HepG2 (cell line): ENCODE measurements around the gene OFD1. TPM values are rescaled to one million over a fixed set of nuclear protein-coding genes. Genes with fewer than 3 reads are reported as not detected.
A peak's percentile ranks its signal among the peaks of the same experiment; 100 is the strongest.

ENCODE experiments used
- NCOA1 ChIP-seq: sonication (generic); formaldehyde crosslinking; IDR thresholded peaks from 2 replicates; pipeline ENCODE4 v1.9.0; 2021; ENCODE audit warnings: missing genetic modification reagents
- POLR2G ChIP-seq: fragments of 200-400 bp; formaldehyde crosslinking; IDR thresholded peaks from 2 replicates; pipeline ENCODE4 v1.6.1; 2018; ENCODE audit warnings: mild to moderate bottlenecking, low read depth, low read length, moderate library complexity
- SIN3B ChIP-seq: fragments of 150-350 bp; IDR thresholded peaks from 2 replicates; pipeline ENCODE4 v1.6.1; 2014; ENCODE audit warnings: low read length
- SOX13 ChIP-seq, 3 experiments: fragments of 450-650 bp in 1 of 3; sonication (generic) in 1 of 3; formaldehyde crosslinking in 1 of 3; IDR thresholded peaks in 2 of 3; conservative IDR thresholded peaks in 1 of 3; 2 replicates each; pipeline versions ENCODE4 v1.5.0 to v1.6.1; 2016 to 2020; ENCODE audit warnings: antibody characterized with exemption in 1 of 3, mild to moderate bottlenecking in 1 of 3, missing compliant biosample characterization in 1 of 3, missing genetic modification reagents in 1 of 3, moderate library complexity in 1 of 3
- TFDP2 ChIP-seq: sonication (generic); formaldehyde crosslinking; IDR thresholded peaks from 2 replicates; pipeline ENCODE4 v1.4.0; 2020; ENCODE audit warnings: missing genetic modification reagents
- THAP9 ChIP-seq: sonication (generic); formaldehyde crosslinking; IDR thresholded peaks from 2 replicates; pipeline ENCODE4; 2020; ENCODE audit warnings: missing genetic modification reagents, mild to moderate bottlenecking, borderline replicate concordance
- XRCC5 ChIP-seq: fragments of 200-400 bp; formaldehyde crosslinking; optimal IDR thresholded peaks from 2 replicates; pipeline ENCODE3; 2017; ENCODE audit warnings: mild to moderate bottlenecking, low read length
- ZBTB3 ChIP-seq: sonication (generic); formaldehyde crosslinking; IDR thresholded peaks from 2 replicates; pipeline ENCODE4 v1.4.0; 2020; ENCODE audit warnings: low read depth, mild to moderate bottlenecking, moderate library complexity, missing genetic modification reagents, borderline replicate concordance
- ZNF331 ChIP-seq: sonication (generic); formaldehyde crosslinking; IDR thresholded peaks from 2 replicates; pipeline ENCODE4 v1.4.0; 2020; ENCODE audit warnings: missing genetic modification reagents
- polyA plus RNA-seq, 8 experiments: library from polyadenylated mRNA; depleted of rRNA in 3 of 8; stranded (reverse) in 7 of 8; unstranded in 1 of 8; fragments of >200 nt; fragmentation: Illumina TruSeq in 4 of 8; extraction: Trizol in 4 of 8; gene quantifications; 2 replicates each; pipeline versions ENCODE4 v1.2.1 to v1.2.3, GENCODE V29; 2011 to 2016; ENCODE audit warnings: low read depth in 4 of 8, missing spikeins in 1 of 8, mixed read lengths in 1 of 8; ENCODE audit not compliant: insufficient read depth in 1 of 8
- total RNA-seq, 5 experiments: library from RNA; depleted of rRNA; stranded (reverse); fragments of >200 nt; fragmentation: Illumina TruSeq; extraction: Trizol; gene quantifications; 2 replicates each; pipeline ENCODE4 v1.2.3, GENCODE V29; 2016; ENCODE audit warnings: low read depth in 1 of 5
- TF ChIP-seq, protein P1 (sequence below): fragments of 450-650 bp; IDR thresholded peaks from 2 replicates; pipeline ENCODE4 v1.6.1; 2017
- TF ChIP-seq, protein P2 (sequence below): sonication (generic); formaldehyde crosslinking; IDR thresholded peaks from 2 replicates; pipeline ENCODE4 v1.5.0; 2020; ENCODE audit warnings: missing genetic modification reagents, mild to moderate bottlenecking, borderline replicate concordance
- TF ChIP-seq, protein P3 (sequence below): sonication (generic); formaldehyde crosslinking; conservative IDR thresholded peaks from 2 replicates; pipeline ENCODE4 v1.4.0; 2020; ENCODE audit warnings: mild to moderate bottlenecking, missing genetic modification reagents, moderate library complexity
- TF ChIP-seq, protein P4 (sequence below): sonication (generic); formaldehyde crosslinking; IDR thresholded peaks from 2 replicates; pipeline ENCODE4 v1.5.0; 2020; ENCODE audit warnings: mild to moderate bottlenecking, missing genetic modification reagents, moderate library complexity
- TF ChIP-seq, protein P5 (sequence below): sonication (generic); formaldehyde crosslinking; IDR thresholded peaks from 2 replicates; pipeline ENCODE4 v1.5.0; 2020; ENCODE audit warnings: missing genetic modification reagents

The OFD1 gene
- total and polyA plus RNA-seq, 2 of the 13 experiments (the other 11 are each of a cell fraction or from before 2014, with no cell fraction given) = 14.9 to 16.4 TPM

GRCh38 chrX:13688958-13689740 lies 45.4 kb upstream of the OFD1 start, which contains the start of gene RAB9A (continued):
- TF ChIP-seq, protein P1, sequence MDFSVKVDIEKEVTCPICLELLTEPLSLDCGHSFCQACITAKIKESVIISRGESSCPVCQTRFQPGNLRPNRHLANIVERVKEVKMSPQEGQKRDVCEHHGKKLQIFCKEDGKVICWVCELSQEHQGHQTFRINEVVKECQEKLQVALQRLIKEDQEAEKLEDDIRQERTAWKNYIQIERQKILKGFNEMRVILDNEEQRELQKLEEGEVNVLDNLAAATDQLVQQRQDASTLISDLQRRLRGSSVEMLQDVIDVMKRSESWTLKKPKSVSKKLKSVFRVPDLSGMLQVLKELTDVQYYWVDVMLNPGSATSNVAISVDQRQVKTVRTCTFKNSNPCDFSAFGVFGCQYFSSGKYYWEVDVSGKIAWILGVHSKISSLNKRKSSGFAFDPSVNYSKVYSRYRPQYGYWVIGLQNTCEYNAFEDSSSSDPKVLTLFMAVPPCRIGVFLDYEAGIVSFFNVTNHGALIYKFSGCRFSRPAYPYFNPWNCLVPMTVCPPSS = no peak
- no peak for TF ChIP-seq ZNF331 (CRISPR knock-in tag)
- peak; percentile 46 for TF ChIP-seq XRCC5
- TF ChIP-seq, protein P2, sequence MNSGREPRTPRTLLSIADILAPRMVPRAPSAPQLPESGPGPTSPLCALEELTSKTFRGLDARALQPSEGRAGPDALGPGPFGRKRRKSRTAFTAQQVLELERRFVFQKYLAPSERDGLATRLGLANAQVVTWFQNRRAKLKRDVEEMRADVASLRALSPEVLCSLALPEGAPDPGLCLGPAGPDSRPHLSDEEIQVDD (CRISPR knock-in tag) = no peak
- no peak for TF ChIP-seq THAP9 (CRISPR knock-in tag)
- TF ChIP-seq, protein P3, sequence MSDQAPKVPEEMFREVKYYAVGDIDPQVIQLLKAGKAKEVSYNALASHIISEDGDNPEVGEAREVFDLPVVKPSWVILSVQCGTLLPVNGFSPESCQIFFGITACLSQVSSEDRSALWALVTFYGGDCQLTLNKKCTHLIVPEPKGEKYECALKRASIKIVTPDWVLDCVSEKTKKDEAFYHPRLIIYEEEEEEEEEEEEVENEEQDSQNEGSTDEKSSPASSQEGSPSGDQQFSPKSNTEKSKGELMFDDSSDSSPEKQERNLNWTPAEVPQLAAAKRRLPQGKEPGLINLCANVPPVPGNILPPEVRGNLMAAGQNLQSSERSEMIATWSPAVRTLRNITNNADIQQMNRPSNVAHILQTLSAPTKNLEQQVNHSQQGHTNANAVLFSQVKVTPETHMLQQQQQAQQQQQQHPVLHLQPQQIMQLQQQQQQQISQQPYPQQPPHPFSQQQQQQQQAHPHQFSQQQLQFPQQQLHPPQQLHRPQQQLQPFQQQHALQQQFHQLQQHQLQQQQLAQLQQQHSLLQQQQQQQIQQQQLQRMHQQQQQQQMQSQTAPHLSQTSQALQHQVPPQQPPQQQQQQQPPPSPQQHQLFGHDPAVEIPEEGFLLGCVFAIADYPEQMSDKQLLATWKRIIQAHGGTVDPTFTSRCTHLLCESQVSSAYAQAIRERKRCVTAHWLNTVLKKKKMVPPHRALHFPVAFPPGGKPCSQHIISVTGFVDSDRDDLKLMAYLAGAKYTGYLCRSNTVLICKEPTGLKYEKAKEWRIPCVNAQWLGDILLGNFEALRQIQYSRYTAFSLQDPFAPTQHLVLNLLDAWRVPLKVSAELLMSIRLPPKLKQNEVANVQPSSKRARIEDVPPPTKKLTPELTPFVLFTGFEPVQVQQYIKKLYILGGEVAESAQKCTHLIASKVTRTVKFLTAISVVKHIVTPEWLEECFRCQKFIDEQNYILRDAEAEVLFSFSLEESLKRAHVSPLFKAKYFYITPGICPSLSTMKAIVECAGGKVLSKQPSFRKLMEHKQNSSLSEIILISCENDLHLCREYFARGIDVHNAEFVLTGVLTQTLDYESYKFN (CRISPR knock-in tag) = 0 out of 2 replicates have a peak, but pooled peaks have one; percentile 12
- TF ChIP-seq, protein P4, sequence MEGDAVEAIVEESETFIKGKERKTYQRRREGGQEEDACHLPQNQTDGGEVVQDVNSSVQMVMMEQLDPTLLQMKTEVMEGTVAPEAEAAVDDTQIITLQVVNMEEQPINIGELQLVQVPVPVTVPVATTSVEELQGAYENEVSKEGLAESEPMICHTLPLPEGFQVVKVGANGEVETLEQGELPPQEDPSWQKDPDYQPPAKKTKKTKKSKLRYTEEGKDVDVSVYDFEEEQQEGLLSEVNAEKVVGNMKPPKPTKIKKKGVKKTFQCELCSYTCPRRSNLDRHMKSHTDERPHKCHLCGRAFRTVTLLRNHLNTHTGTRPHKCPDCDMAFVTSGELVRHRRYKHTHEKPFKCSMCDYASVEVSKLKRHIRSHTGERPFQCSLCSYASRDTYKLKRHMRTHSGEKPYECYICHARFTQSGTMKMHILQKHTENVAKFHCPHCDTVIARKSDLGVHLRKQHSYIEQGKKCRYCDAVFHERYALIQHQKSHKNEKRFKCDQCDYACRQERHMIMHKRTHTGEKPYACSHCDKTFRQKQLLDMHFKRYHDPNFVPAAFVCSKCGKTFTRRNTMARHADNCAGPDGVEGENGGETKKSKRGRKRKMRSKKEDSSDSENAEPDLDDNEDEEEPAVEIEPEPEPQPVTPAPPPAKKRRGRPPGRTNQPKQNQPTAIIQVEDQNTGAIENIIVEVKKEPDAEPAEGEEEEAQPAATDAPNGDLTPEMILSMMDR (CRISPR knock-in tag) = no peak
- TF ChIP-seq, protein P5, sequence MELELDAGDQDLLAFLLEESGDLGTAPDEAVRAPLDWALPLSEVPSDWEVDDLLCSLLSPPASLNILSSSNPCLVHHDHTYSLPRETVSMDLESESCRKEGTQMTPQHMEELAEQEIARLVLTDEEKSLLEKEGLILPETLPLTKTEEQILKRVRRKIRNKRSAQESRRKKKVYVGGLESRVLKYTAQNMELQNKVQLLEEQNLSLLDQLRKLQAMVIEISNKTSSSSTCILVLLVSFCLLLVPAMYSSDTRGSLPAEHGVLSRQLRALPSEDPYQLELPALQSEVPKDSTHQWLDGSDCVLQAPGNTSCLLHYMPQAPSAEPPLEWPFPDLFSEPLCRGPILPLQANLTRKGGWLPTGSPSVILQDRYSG = no peak
- peak; percentile 82 for TF ChIP-seq POLR2G
- no peak for TF ChIP-seq SIN3B
- TF ChIP-seq NCOA1 (CRISPR knock-in tag) = no peak
- no peak for TF ChIP-seq ZBTB3 (CRISPR knock-in tag)
- no peak for TF ChIP-seq SOX13 (IDR thresholded peaks at IDR 0.05)
- no peak for TF ChIP-seq SOX13 (CRISPR knock-in tag; conservative IDR thresholded peaks at IDR 0.05 in 1 of 2, IDR thresholded peaks at IDR 0.05 in 1 of 2)
- 0 out of 2 replicates have a peak, but pooled peaks have one; percentile 21 for TF ChIP-seq TFDP2 (CRISPR knock-in tag)
